C4-2B (cell line): ENCODE measurements around the gene SLC25A40.

Experiments
- H3K27ac ChIP-seq: fragments of 450-650 bp; 2 replicates; pipeline ENCODE4 v1.5.1; 2017
- CTCF ChIP-seq: fragments of 450-650 bp; conservative IDR thresholded peaks from 2 replicates; pipeline ENCODE4 v1.5.1; 2017; ENCODE audit warnings: mild to moderate bottlenecking
- ZFX ChIP-seq: fragments of 450-650 bp; IDR thresholded peaks from 2 replicates; pipeline ENCODE4 v1.6.1; 2017

The SLC25A40 gene

GRCh38 chr7:87797395-87797794 is 78.8 kb downstream of the SLC25A40 start:
- TF ChIP-seq CTCF (no peak), ZFX (no peak)
- H3K27ac ChIP-seq, result no peak overlapping the region

GRCh38 chr7:87785368-87785995 is 90.7 kb downstream of the SLC25A40 start:
- TF ChIP-seq ZFX (no peak), CTCF (no peak)
- H3K27ac ChIP-seq, result no peak overlapping the region

GRCh38 chr7:87784424-87784823 is 91.7 kb downstream of the SLC25A40 start:
- H3K27ac ChIP-seq, result no peak overlapping the region
- no peak for TF ChIP-seq ZFX
- peak; percentile 30 for TF ChIP-seq CTCF
